Panc1 (cell line): Measurements from ENCODE around the gene PLIN1.

Source experiments
- CTCF ChIP-seq: fragments of 450-650 bp; IDR thresholded peaks from 2 replicates; pipeline ENCODE4 v1.5.1; 2017; ENCODE audit warnings: mild to moderate bottlenecking
- POLR2AphosphoS5 ChIP-seq: IDR thresholded peaks from 2 replicates; pipeline ENCODE4 v1.6.1; 2012; ENCODE audit warnings: mild to moderate bottlenecking, low read depth, low read length, moderate library complexity
- REST ChIP-seq, 2 experiments: IDR thresholded peaks; 2 replicates each; pipeline ENCODE4 v1.6.1; 2011 to 2012; ENCODE audit warnings: low read depth in 2 of 2, control low read depth in 1 of 2, low read length in 1 of 2, mild to moderate bottlenecking in 1 of 2, moderate library complexity in 1 of 2; ENCODE audit not compliant: insufficient read depth in 1 of 2
- SIN3A ChIP-seq: IDR thresholded peaks from 2 replicates; pipeline ENCODE4 v1.6.1; 2012; ENCODE audit warnings: low read depth, mild to moderate bottlenecking, low read length, moderate library complexity, borderline replicate concordance; ENCODE audit not compliant: insufficient read depth
- TCF7L2 ChIP-seq: IDR thresholded peaks from 2 replicates; pipeline ENCODE4 v1.6.1; 2011; ENCODE audit warnings: mild to moderate bottlenecking, low read depth, low read length, inconsistent platforms

GRCh38 chr15:89660556-89660955 is 18.6 kb downstream of the PLIN1 start:
- no peak for TF ChIP-seq CTCF
- TF ChIP-seq POLR2AphosphoS5 = no peak
- TF ChIP-seq REST (IDR thresholded peaks at IDR 0.05; ENCODE audit: insufficient read depth in 1 of 2, low read depth in 2 of 2, low read length in 1 of 2) = no peak
- TF ChIP-seq TCF7L2 = no peak
- no peak for TF ChIP-seq SIN3A
